SK-N-MC (cell line): ENCODE measurements around the gene SMARCA1.

Experiments used
- EZH2 ChIP-seq: fragments of 200-600 bp; sonication (generic); IDR thresholded peaks from one replicate; pipeline ENCODE4 v1.6.1; 2017; ENCODE audit warnings: antibody characterized with exemption
- POLR2AphosphoS5 ChIP-seq: IDR thresholded peaks from 2 replicates; pipeline ENCODE4 v1.6.1; 2012; ENCODE audit warnings: mild to moderate bottlenecking, low read depth, low read length, borderline replicate concordance

DNA sequence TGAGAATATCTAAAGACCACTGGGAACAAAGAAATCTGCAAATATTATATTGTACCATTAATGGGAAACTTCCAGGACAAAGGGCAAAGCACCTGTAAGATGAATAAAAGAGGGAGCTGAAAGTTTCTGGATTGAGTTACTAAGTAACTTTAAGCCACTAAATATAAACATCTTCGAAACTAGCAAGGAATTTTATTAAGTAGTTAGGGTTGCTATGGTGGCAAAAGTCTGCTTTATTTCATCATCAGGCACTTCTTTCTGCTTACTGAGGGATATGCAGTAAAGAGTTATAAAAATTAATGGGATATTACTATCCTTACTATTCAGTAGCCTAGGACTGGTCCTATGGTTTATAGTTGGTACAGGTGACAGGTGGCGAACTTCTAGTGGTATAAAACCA, 33.0 kb downstream of the SMARCA1 start:
- TF ChIP-seq EZH2 (no peak), POLR2AphosphoS5 (no peak)
